ENCODE results near the gene ZNF511.

ZNF511 gene

DNA sequence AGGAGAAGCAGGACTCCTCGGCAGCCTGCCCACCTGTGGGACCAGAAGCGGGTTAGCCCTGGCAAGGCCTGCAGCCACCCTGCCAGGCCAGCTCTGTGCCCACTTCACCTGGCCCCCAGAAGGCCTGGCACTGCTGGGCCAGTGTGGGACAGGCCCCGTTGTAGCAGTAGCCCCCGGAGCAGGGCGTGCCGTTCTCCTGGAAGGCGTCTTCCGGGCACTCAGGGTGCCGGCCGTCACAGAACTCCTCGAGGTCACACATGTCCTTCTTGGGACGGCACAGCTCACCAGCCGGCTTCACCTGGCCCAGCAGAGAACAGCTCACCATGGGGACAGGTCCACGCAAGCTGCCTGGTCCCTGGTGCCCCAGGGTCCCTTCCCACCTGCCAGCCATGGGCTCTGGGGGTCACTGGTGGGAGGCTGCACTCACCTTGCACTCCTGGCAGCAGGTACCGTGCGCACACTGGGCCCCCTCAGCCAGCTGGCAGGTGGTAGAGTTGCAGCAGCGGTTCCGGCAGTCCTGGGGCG is 37.9 kb upstream of the ZNF511 start:
- TF ChIP-seq ZFX (IDR thresholded peaks at IDR 0.05; ENCODE audit: borderline replicate concordance) (no peak), CTCF (IDR thresholded peaks at IDR 0.05) (no peak)
- H3K27ac ChIP-seq = no peak overlapping the region

DNA sequence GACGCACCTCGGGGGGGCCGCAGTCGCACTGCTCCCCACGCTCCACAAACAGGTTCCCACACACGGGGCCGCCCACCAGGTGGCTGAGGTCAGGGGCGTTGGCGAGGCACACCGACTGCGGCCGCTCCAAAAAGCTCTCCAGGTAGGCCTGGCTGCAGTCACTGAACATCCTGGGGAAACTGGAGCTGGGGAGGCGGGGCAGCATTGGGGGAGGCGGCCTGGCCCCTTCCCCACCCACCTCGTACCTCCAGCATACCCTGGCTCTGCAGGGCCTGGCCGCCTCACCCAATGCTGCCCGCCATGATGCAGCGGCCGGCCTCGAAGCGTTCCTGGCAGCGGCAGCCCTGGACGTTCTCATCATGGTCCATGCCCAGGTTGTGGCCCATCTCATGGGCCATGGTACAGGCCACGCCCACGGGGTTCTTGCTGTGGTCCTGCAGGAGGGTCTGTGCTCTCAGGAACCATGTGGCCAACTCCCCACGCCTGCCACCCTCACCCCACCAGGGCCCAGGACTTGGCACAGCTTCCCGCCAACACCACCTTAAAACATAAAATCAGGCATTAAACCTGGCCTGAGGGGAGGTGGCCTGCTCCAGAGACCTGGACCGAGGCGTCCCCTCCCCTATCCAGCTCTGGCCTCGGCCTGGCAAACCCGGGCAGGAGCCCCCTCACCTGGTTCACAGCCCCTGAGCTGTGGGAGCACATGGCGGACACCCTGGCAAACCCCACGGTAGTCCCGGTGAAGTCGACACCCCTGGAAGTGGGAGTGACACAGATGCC is 37.0 kb upstream of the ZNF511 start:
- no peak for TF ChIP-seq CTCF (IDR thresholded peaks at IDR 0.05)
- no peak for TF ChIP-seq ZFX (IDR thresholded peaks at IDR 0.05; ENCODE audit: borderline replicate concordance)

GRCh38 chr10:133272301-133272963 is 36.3 kb upstream of the ZNF511 start:
- TF ChIP-seq CTCF (IDR thresholded peaks at IDR 0.05) (no peak), ZFX (IDR thresholded peaks at IDR 0.05; ENCODE audit: borderline replicate concordance) (no peak)
- H3K27ac ChIP-seq = no peak overlapping the region

More for the DNA sequence above, 37.0 kb upstream of the ZNF511 start:
- no peak overlapping the region for H3K27ac ChIP-seq

GRCh38 chr10:133272964-133273420 is 35.7 kb upstream of the ZNF511 start:
- no peak overlapping the region for H3K27ac ChIP-seq

DNA sequence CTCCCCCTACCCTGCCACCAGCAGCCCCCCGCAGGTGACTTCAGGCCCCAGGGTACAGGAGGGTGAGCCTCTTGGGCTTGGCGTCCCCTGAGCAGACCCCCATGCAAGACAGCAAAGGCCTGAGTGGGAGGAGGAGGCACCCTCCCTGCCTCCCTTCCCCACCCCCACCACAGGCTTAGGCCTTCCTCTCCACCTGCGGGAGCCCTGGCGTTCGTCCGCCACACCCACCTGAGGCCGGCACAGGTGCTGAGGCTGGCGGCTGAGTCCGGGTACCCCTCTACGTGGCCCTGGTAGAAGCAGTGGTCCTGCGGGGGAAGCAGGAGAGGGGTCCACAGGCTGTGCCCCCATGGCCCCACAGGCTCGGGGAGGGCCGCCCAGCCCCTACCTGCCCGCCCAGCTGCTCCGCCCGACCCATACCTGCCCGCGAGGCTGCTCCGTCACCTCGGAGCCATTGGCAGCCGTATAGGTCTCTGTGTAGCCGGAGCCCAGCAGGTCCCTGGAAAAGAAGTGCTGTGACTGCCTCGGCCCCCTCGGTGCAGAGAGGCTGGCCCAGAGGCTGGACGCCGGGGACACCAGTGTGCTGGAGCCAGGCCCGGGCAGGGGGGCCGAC is 35.1 kb upstream of the ZNF511 start:
- TF ChIP-seq CTCF (IDR thresholded peaks at IDR 0.05) (no peak), ZFX (IDR thresholded peaks at IDR 0.05; ENCODE audit: borderline replicate concordance) (no peak)
- H3K27ac ChIP-seq = no peak overlapping the region

More at GRCh38 chr10:133272964-133273420, 35.7 kb upstream of the ZNF511 start:
- no peak for TF ChIP-seq CTCF (IDR thresholded peaks at IDR 0.05)
- TF ChIP-seq ZFX (IDR thresholded peaks at IDR 0.05; ENCODE audit: borderline replicate concordance) = no peak

GRCh38 chr10:133274751-133275683 is 33.7 kb upstream of the ZNF511 start:
- H3K27ac ChIP-seq = no peak overlapping the region
- no peak for TF ChIP-seq CTCF (IDR thresholded peaks at IDR 0.05)
- TF ChIP-seq ZFX (IDR thresholded peaks at IDR 0.05; ENCODE audit: borderline replicate concordance) = no peak
